Osteocyte (in vitro differentiated cells): ENCODE data around the gene CES3. TPM values are rescaled to one million over a fixed set of nuclear protein-coding genes. Genes with fewer than 3 reads are reported as not detected.

Source experiments
- DNase-seq: peaks from one replicate; pipeline ENCODE4 v3.0.0; 2021; ENCODE audit warnings: mixed read lengths; ENCODE audit not compliant: unreplicated experiment; ENCODE audit errors: extremely low spot score
- H3K27ac Mint-ChIP-seq: one replicate; pipeline ENCODE4 v1.8.0; 2021; ENCODE audit warnings: mild to moderate bottlenecking, mixed read lengths; ENCODE audit not compliant: unreplicated experiment
- H3K27me3 Mint-ChIP-seq: one replicate; pipeline ENCODE4 v1.8.0; 2021; ENCODE audit warnings: mixed read lengths; ENCODE audit not compliant: unreplicated experiment
- H3K36me3 Mint-ChIP-seq: one replicate; pipeline ENCODE4 v1.8.0; 2021; ENCODE audit warnings: mixed read lengths; ENCODE audit not compliant: unreplicated experiment
- H3K4me1 Mint-ChIP-seq: one replicate; pipeline ENCODE4 v1.8.0; 2021; ENCODE audit warnings: mixed read lengths; ENCODE audit not compliant: unreplicated experiment
- H3K4me3 Mint-ChIP-seq: one replicate; pipeline ENCODE4 v1.8.0; 2021; ENCODE audit warnings: mild to moderate bottlenecking, moderate library complexity, mixed read lengths; ENCODE audit not compliant: unreplicated experiment
- H3K9me3 Mint-ChIP-seq: one replicate; pipeline ENCODE4 v1.8.0; 2021; ENCODE audit warnings: mixed read lengths; ENCODE audit not compliant: unreplicated experiment
- CTCF ChIP-seq: fragments of 200-600 bp; sonication (generic); IDR thresholded peaks from 2 replicates; pipeline ENCODE4 v1.5.0; 2021; ENCODE audit warnings: antibody characterized with exemption, mild to moderate bottlenecking, moderate library complexity
- total RNA-seq: library from RNA; stranded (reverse); gene quantifications from 2 replicates; pipeline ENCODE4 v1.2.1, GENCODE V29; 2021

The CES3 gene
- total RNA-seq, 1 donor from 2014 or later, result 0.24 TPM

GRCh38 chr16:67022531-67023214 is 61.6 kb downstream of the CES3 start:
- no peak overlapping the region for H3K4me3 Mint-ChIP-seq
- H3K27ac Mint-ChIP-seq, result no peak overlapping the region
- H3K36me3 Mint-ChIP-seq, result no peaks in the 10 kb centered on the region
- DNase-seq, result peak; percentile 46
- H3K4me1 Mint-ChIP-seq, result no peaks in the 10 kb centered on the region
- no peaks in the 10 kb centered on the region for H3K9me3 Mint-ChIP-seq
- TF ChIP-seq CTCF, result no peak
- H3K27me3 Mint-ChIP-seq, result no peaks in the 10 kb centered on the region

GRCh38 chr16:67023689-67024088 is 62.6 kb downstream of the CES3 start:
- TF ChIP-seq CTCF, result no peak
- Mint-ChIP-seq H3K4me3 (no peak overlapping the region), H3K4me1 (peaks cover 3% of the 10 kb centered on the region), H3K27me3 (no peaks in the 10 kb centered on the region), H3K27ac (no peak overlapping the region), H3K9me3 (no peaks in the 10 kb centered on the region), H3K36me3 (no peaks in the 10 kb centered on the region)
- DNase-seq, result no peak

Other genes starting within 250 kb of the CES3 start
- 139 and 151 TPM in 2 replicates for gene DYNC1LI2, start 209.7 kb upstream of the CES3 start, total RNA-seq
- gene TERB1, start 159.7 kb upstream of the CES3 start, total RNA-seq, result 0.18 and 0.43 TPM in 2 replicates
- 64.4 and 65.0 TPM in 2 replicates for gene NAE1, start 130.3 kb upstream of the CES3 start, total RNA-seq
- gene CA7, start 116.9 kb upstream of the CES3 start, total RNA-seq, result not detected in 2 replicates
- gene PDP2, start 80.8 kb upstream of the CES3 start, total RNA-seq, result 16.5 and 17.4 TPM in 2 replicates
- not detected in 2 replicates for gene CDH16, start 42.4 kb upstream of the CES3 start, total RNA-seq
- gene RRAD, start 35.7 kb upstream of the CES3 start, total RNA-seq, result 0.26 and 0.89 TPM in 2 replicates
- 65.6 and 69.9 TPM in 2 replicates for gene CIAO2B, start 26.9 kb upstream of the CES3 start, total RNA-seq
- gene CES2, start 25.8 kb upstream of the CES3 start, total RNA-seq, result 38.6 and 40.5 TPM in 2 replicates
- gene CES4A, start 27.3 kb downstream of the CES3 start, total RNA-seq, result 3.3 and 3.8 TPM in 2 replicates
- 75.2 and 88.3 TPM in 2 replicates for gene CBFB, start 67.9 kb downstream of the CES3 start, total RNA-seq
- gene PHAF1, start 148.7 kb downstream of the CES3 start, total RNA-seq, result 19.5 and 19.8 TPM in 2 replicates
- 44.1 and 44.9 TPM in 2 replicates for gene B3GNT9, start 189.7 kb downstream of the CES3 start, total RNA-seq
- gene TRADD, start 198.6 kb downstream of the CES3 start, total RNA-seq, result 13.4 and 14.1 TPM in 2 replicates
- 12.8 and 15.5 TPM in 2 replicates for gene FBXL8, start 198.7 kb downstream of the CES3 start, total RNA-seq
- gene HSF4, start 203.5 kb downstream of the CES3 start, total RNA-seq, result 19.6 and 22.3 TPM in 2 replicates
- 15.8 and 22.8 TPM in 2 replicates for gene NOL3, start 209.3 kb downstream of the CES3 start, total RNA-seq
- gene MATCAP1, start 222.7 kb downstream of the CES3 start, total RNA-seq, result 26.6 and 35.7 TPM in 2 replicates
- gene EXOC3L1, start 228.9 kb downstream of the CES3 start, total RNA-seq, result not detected in 2 replicates
- 40.0 and 43.4 TPM in 2 replicates for gene E2F4, start 230.9 kb downstream of the CES3 start, total RNA-seq
- 1.7 and 2.1 TPM in 2 replicates for gene ELMO3, start 237.9 kb downstream of the CES3 start, total RNA-seq